Hepatocyte (in vitro differentiated cells): Measurements from ENCODE around the gene TRMT1. TPM values are rescaled to one million over a fixed set of nuclear protein-coding genes. Genes with fewer than 3 reads are reported as not detected.

Experiments
- DNase-seq: peaks from one replicate; pipeline ENCODE4 v3.0.0-alpha.2; 2016; ENCODE audit warnings: low spot score
- H2AFZ ChIP-seq: fragments of 200-600 bp; sonication (generic); 2 replicates; pipeline ENCODE4 v1.6.0; 2016; ENCODE audit warnings: antibody characterized with exemption, mild to moderate bottlenecking
- H3K27ac ChIP-seq: fragments of 200-600 bp; sonication (generic); 2 replicates; pipeline ENCODE4 v1.5.1; 2016; ENCODE audit warnings: mild to moderate bottlenecking
- H3K27me3 ChIP-seq: fragments of 200-600 bp; sonication (generic); 2 replicates; pipeline ENCODE4 v1.6.1; 2016
- H3K36me3 ChIP-seq: fragments of 200-600 bp; sonication (generic); replicated peaks from 2 replicates; pipeline ENCODE4 v1.5.1; 2016; ENCODE audit warnings: low read depth; ENCODE audit not compliant: insufficient read depth
- H3K4me1 ChIP-seq: fragments of 200-600 bp; sonication (generic); 2 replicates; pipeline ENCODE4 v1.5.1; 2016; ENCODE audit warnings: mild to moderate bottlenecking, moderate library complexity; ENCODE audit not compliant: insufficient read depth
- H3K4me2 ChIP-seq: fragments of 200-600 bp; sonication (generic); 2 replicates; pipeline ENCODE4 v1.6.0; 2016
- H3K4me3 ChIP-seq: fragments of 200-600 bp; sonication (generic); 2 replicates; pipeline ENCODE4 v1.5.1; 2016; ENCODE audit warnings: mild to moderate bottlenecking
- H3K79me2 ChIP-seq: fragments of 200-600 bp; sonication (generic); 2 replicates; pipeline ENCODE4 v1.6.0; 2017; ENCODE audit warnings: mild to moderate bottlenecking
- H3K9me2 ChIP-seq: fragments of 200-600 bp; sonication (generic); replicated peaks from 2 replicates; pipeline ENCODE4 v1.6.0; 2017; ENCODE audit warnings: mild to moderate bottlenecking; ENCODE audit not compliant: insufficient read depth
- H3K9me3 ChIP-seq: fragments of 200-600 bp; sonication (generic); 2 replicates; pipeline ENCODE4 v1.5.1; 2016; ENCODE audit warnings: low read depth, mild to moderate bottlenecking
- H4K20me1 ChIP-seq: fragments of 200-600 bp; sonication (generic); 2 replicates; pipeline ENCODE4 v1.6.0; 2016; ENCODE audit warnings: mild to moderate bottlenecking; ENCODE audit not compliant: insufficient read depth, poor library complexity, severe bottlenecking
- CTCF ChIP-seq: fragments of 200-600 bp; sonication (generic); IDR thresholded peaks from 2 replicates; pipeline ENCODE4 v1.5.1; 2016; ENCODE audit warnings: antibody characterized with exemption, mild to moderate bottlenecking; ENCODE audit not compliant: poor library complexity
- EZH2 ChIP-seq: fragments of 200-600 bp; sonication (generic); IDR thresholded peaks from 2 replicates; pipeline ENCODE4 v1.6.1; 2016; ENCODE audit warnings: antibody characterized with exemption, mild to moderate bottlenecking, borderline replicate concordance
- EZH2phosphoT487 ChIP-seq: fragments of 200-600 bp; sonication (generic); IDR thresholded peaks from one replicate; pipeline ENCODE4 v1.6.1; 2018; ENCODE audit warnings: antibody characterized with exemption, mild to moderate bottlenecking, low read depth, moderate library complexity; ENCODE audit not compliant: unreplicated experiment, severe bottlenecking
- WGBS: methylation state at CpG from one replicate; pipeline ENCODE4 v1.1.6; 2016; ENCODE audit warnings: low lambda C conversion rate; ENCODE audit errors: missing lambda C conversion rate; 5-methylcytosine and 5-hydroxymethylcytosine counted together
- polyA plus RNA-seq: library from polyadenylated mRNA; unstranded; fragments of >200 nt; fragmentation: Nextera tagmentation; extraction: Ambion mirVana; gene quantifications from 2 replicates; pipeline ENCODE4 v1.2.1, GENCODE V29; 2016
- total RNA-seq: library from RNA; depleted of rRNA; stranded (reverse); fragments of >200 nt; gene quantifications from 2 replicates; pipeline ENCODE4 v1.2.3, GENCODE V29; 2014

Gene TRMT1
- total and polyA plus RNA-seq, 2 experiments from 2014 or later: 31.2 to 33.4 TPM

- Histone ChIP-seq H3K9me2 (no peaks in the 10 kb centered on the region), H2AFZ (no peak overlapping the region), H3K79me2 (peaks cover 79% of the 10 kb centered on the region), H3K36me3 (no peaks in the 10 kb centered on the region), H3K27ac (peak overlapping the region; percentile 27), H3K9me3 (no peaks in the 10 kb centered on the region), H3K4me3 (no peak overlapping the region), H4K20me1 (peaks cover 38% of the 10 kb centered on the region), H3K4me1 (peaks cover 39% of the 10 kb centered on the region), H3K4me2 (peak overlapping the region; percentile 25), H3K27me3 (no peaks in the 10 kb centered on the region)
- no peak for TF ChIP-seq EZH2
- no peak for TF ChIP-seq EZH2phosphoT487
- no peak for TF ChIP-seq CTCF
- no peak for DNase-seq
- 77% methylated on average over 9 of the region's 9 CpGs for WGBS
These were observed 3.5 kb upstream of the TRMT1 start for GRCh38 chr19:13120031-13120430.

- Histone ChIP-seq H3K9me3 (no peaks in the 10 kb centered on the region), H3K36me3 (no peaks in the 10 kb centered on the region), H3K27ac (peak overlapping the region; percentile 27), H2AFZ (no peak overlapping the region), H3K27me3 (no peaks in the 10 kb centered on the region), H4K20me1 (peaks cover 38% of the 10 kb centered on the region), H3K4me2 (peak overlapping the region; percentile 86), H3K4me3 (no peak overlapping the region), H3K79me2 (peaks cover 79% of the 10 kb centered on the region), H3K4me1 (peaks cover 39% of the 10 kb centered on the region), H3K9me2 (no peaks in the 10 kb centered on the region)
- no peak for DNase-seq
- TF ChIP-seq EZH2: no peak
- TF ChIP-seq EZH2phosphoT487: no peak
- TF ChIP-seq CTCF: no peak
- WGBS: 88% methylated on average over 8 of the region's 8 CpGs
These were observed 3.1 kb upstream of the TRMT1 start for GRCh38 chr19:13119627-13120026.

- Histone ChIP-seq H3K36me3 (no peaks in the 10 kb centered on the region), H3K27me3 (no peaks in the 10 kb centered on the region), H3K27ac (peak overlapping the region; percentile 89), H3K4me1 (peaks cover 39% of the 10 kb centered on the region), H3K79me2 (peaks cover 68% of the 10 kb centered on the region), H2AFZ (peak overlapping the region; percentile 56), H3K4me2 (peak overlapping the region; percentile 86), H3K9me3 (no peaks in the 10 kb centered on the region), H3K4me3 (peak overlapping the region; percentile 99), H4K20me1 (peaks cover 35% of the 10 kb centered on the region), H3K9me2 (no peaks in the 10 kb centered on the region)
- peak; percentile 85 for DNase-seq
- WGBS: 0% methylated on average over 10 of the region's 57 CpGs
- TF ChIP-seq EZH2: no peak
- TF ChIP-seq CTCF: no peak
- no peak for TF ChIP-seq EZH2phosphoT487
These were observed 2.1 kb upstream of the TRMT1 start for GRCh38 chr19:13118424-13119193.
